PC-9 (cell line): Measurements from ENCODE around the gene COL4A6.

Source experiments
- CTCF ChIP-seq: fragments of 200-600 bp; sonication (generic); conservative IDR thresholded peaks from 2 replicates; pipeline ENCODE4 v1.6.1; 2017; ENCODE audit warnings: mixed run types, antibody characterized with exemption, mild to moderate bottlenecking, moderate library complexity
- EZH2 ChIP-seq: fragments of 200-600 bp; sonication (generic); IDR thresholded peaks from 2 replicates; pipeline ENCODE4 v1.8.0; 2017; ENCODE audit warnings: antibody characterized with exemption, low read depth

GRCh38 chrX:108307132-108308085 is 130.8 kb downstream of the COL4A6 start:
- TF ChIP-seq CTCF (no peak), EZH2 (no peak)
